ENCODE data around the gene CMAS. TPM values are rescaled to one million over a fixed set of nuclear protein-coding genes. Genes with fewer than 3 reads are reported as not detected.
"Not testable (repeated sequence)": the region's sequence is repeated elsewhere in the genome, so short reads cannot be mapped to it uniquely, and the experiment has no call there.

CMAS gene
- polyA plus RNA-seq, 4 donors: 70.2 to 215 (median 113) TPM

DNA sequence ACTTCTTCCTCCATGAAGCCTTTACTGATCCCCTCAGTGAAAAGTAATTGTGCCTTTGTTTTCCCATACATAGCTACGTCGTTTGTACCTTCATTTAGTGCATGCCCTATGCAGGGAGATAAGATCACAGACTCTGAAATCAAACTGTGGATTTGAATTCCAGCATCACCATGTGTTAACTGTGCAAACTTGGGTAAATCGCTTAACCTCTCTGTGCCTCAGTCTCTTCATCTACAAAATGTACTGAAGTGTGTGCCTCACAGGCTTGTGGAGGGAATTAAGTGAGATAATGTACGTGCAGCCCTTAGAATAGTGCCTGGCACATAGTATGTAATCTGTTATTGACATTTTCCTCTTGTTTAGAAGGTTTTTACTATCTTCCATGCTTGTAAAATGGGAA, 4.1 kb downstream of the CMAS start:
- no peak for DNase-seq
- H3K27me3 ChIP-seq (ENCODE audit: control insufficient read depth in 3 of 3, insufficient read depth in 3 of 3, low read length in 3 of 3): no peaks in the 10 kb centered on the region
- WGBS, 3 donors: 90 to 92% (median 91%) methylated on average over 4 of the region's 4 CpGs
- peaks cover 8 to 34% (median 11%) of the 10 kb centered on the region in 3 donors for H3K4me1 ChIP-seq (ENCODE audit: control insufficient read depth in 3 of 3, insufficient read depth in 2 of 3, low read depth in 1 of 3, low read length in 2 of 3)
- peaks cover 0 to 8% (median 3%) of the 10 kb centered on the region in 3 donors for H3K36me3 ChIP-seq (ENCODE audit: control insufficient read depth in 3 of 3, insufficient read depth in 2 of 3, low read depth in 1 of 3, low read length in 3 of 3)
- no peak overlapping the region for H3K4me3 ChIP-seq (ENCODE audit: low read depth in 1 of 3, low read length in 3 of 3)
- no peak for FAIRE-seq
- no peak overlapping the region for H3K27ac ChIP-seq (ENCODE audit: low read depth in 1 of 3, low read length in 2 of 3)
- no peaks in the 10 kb centered on the region for H3K9me3 ChIP-seq (ENCODE audit: control insufficient read depth in 2 of 2, insufficient read depth in 1 of 2, low read depth in 1 of 2, low read length in 1 of 2)

DNA sequence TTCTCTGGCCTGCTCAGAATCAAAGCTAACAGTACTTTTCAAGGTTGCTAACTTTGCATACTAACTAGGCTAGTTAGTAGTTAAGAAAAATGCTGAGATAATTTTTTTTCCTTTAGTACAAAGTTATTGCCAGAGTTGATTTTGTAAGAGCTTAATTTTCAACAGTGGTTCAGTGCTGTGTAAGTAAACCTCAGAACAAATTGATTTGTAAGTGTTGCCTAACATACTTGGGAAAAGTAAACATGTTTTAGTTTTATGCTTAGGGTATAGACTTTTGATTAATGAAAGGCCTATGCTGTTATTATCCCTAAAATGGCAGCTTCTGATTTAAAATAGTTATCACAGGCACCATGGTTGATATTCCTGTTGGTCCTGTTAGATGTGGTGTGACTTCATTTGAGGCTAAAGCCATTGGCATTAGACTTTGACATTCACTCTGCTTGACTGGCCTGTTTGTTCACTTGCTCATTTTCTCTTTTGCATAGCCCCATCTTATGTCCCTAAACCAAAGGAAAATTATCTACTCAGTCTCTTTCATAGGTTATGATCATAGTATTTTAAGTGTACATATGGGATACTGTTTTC, 5.2 kb downstream of the CMAS start:
- H3K27ac ChIP-seq (ENCODE audit: low read depth in 1 of 3, low read length in 2 of 3): no peak overlapping the region
- peaks cover 0 to 8% (median 3%) of the 10 kb centered on the region in 3 donors for H3K36me3 ChIP-seq (ENCODE audit: control insufficient read depth in 3 of 3, insufficient read depth in 2 of 3, low read depth in 1 of 3, low read length in 3 of 3)
- H3K4me3 ChIP-seq (ENCODE audit: low read depth in 1 of 3, low read length in 3 of 3): no peak overlapping the region
- H3K4me1 ChIP-seq (ENCODE audit: control insufficient read depth in 3 of 3, insufficient read depth in 2 of 3, low read depth in 1 of 3, low read length in 2 of 3): peaks cover 5 to 30% (median 8%) of the 10 kb centered on the region in 3 donors
- H3K27me3 ChIP-seq (ENCODE audit: control insufficient read depth in 3 of 3, insufficient read depth in 3 of 3, low read length in 3 of 3): no peaks in the 10 kb centered on the region
- no peak for FAIRE-seq
- DNase-seq: peak; percentile 38 to 44
- no peaks in the 10 kb centered on the region for H3K9me3 ChIP-seq (ENCODE audit: control insufficient read depth in 2 of 2, insufficient read depth in 1 of 2, low read depth in 1 of 2, low read length in 1 of 2)

DNA sequence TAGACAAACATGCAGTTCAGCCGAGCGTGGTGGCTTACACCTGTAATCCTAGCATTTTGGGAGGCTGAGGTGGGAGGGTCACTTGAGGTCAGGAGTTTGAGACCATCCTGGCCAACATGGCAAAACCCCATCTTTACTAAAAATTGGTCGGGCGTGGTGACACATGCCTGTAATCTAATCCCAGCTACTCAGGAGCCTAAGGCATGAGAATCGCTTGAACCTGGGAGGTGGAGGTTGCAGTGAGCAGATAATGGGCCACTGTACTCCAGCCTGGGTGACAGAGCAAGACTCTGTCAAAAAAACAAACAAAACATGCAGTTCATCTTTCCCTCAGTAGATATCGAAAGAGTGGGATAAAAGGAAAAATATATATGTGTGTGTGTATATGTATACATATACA, 7.0 kb downstream of the CMAS start:
- peaks cover 0 to 13% (median 11%) of the 10 kb centered on the region in 3 donors for H3K36me3 ChIP-seq (ENCODE audit: control insufficient read depth in 3 of 3, insufficient read depth in 2 of 3, low read depth in 1 of 3, low read length in 3 of 3)
- not testable (repeated sequence) for H3K27ac ChIP-seq (ENCODE audit: low read depth in 1 of 3, low read length in 2 of 3); H3K9me3 ChIP-seq (ENCODE audit: control insufficient read depth in 2 of 2, insufficient read depth in 1 of 2, low read depth in 1 of 2, low read length in 1 of 2); H3K4me3 ChIP-seq (ENCODE audit: low read depth in 1 of 3, low read length in 3 of 3); H3K27me3 ChIP-seq (ENCODE audit: control insufficient read depth in 3 of 3, insufficient read depth in 3 of 3, low read length in 3 of 3); FAIRE-seq; DNase-seq
- 89 to 96% (median 89%) methylated on average over 6 of the region's 6 CpGs for WGBS, 3 donors
- H3K4me1 ChIP-seq (ENCODE audit: control insufficient read depth in 3 of 3, insufficient read depth in 2 of 3, low read depth in 1 of 3, low read length in 2 of 3): peaks cover 5 to 25% (median 5%) of the 10 kb centered on the region in 3 donors

DNA sequence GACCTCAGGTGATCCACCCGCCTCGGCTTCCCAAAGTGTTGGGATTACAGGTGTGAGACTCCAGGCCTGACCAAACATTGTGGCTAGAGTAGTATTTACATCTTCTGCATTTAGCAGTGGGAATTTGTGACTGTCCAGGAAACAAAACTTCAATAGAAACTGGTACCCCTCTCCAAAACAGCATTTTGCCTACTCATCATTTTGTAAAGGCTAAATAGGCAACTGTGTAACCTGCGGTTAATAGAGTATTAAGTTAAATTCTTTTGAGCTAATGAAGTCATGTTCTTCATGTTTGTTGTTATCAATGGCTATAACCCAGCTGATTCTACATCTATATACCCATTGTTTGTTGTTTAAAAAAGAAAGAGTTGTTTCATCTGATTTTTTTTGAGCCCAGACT, 8.1 kb downstream of the CMAS start:
- Histone ChIP-seq H3K9me3 (ENCODE audit: control insufficient read depth in 2 of 2, insufficient read depth in 1 of 2, low read depth in 1 of 2, low read length in 1 of 2) (no peaks in the 10 kb centered on the region), H3K4me3 (ENCODE audit: low read depth in 1 of 3, low read length in 3 of 3) (no peak overlapping the region), H3K36me3 (ENCODE audit: control insufficient read depth in 3 of 3, insufficient read depth in 2 of 3, low read depth in 1 of 3, low read length in 3 of 3) (peaks cover 0 to 13% (median 11%) of the 10 kb centered on the region in 3 donors), H3K27me3 (ENCODE audit: control insufficient read depth in 3 of 3, insufficient read depth in 3 of 3, low read length in 3 of 3) (no peaks in the 10 kb centered on the region), H3K27ac (ENCODE audit: low read depth in 1 of 3, low read length in 2 of 3) (no peak overlapping the region), H3K4me1 (ENCODE audit: control insufficient read depth in 3 of 3, insufficient read depth in 2 of 3, low read depth in 1 of 3, low read length in 2 of 3) (peaks cover 5 to 13% (median 5%) of the 10 kb centered on the region in 3 donors)
- FAIRE-seq: no peak
- 91 to 99% (median 97%) methylated on average over 3 of the region's 3 CpGs for WGBS, 3 donors
- no peak for DNase-seq

DNA sequence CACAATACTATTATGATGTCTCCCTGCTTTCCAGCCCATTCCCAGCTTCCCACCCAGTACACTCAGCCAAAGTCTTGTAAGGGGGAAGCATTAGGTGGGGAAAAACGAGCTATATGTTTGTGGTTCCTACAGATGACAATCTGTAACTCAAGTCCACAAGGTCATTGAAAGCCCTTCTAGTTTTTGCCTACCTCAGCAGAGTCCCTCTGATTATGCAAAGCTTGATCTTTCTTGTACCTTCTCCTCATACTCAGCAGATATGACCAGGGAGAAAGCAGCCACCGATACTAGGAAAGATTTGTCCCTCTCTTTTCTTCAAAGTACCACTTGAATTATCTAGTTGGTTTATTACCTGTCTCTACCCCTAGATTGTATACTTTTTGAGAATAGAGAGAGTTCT, 10.6 kb downstream of the CMAS start:
- Histone ChIP-seq H3K27ac (ENCODE audit: low read depth in 1 of 3, low read length in 2 of 3) (peak overlapping the region in 1 of 3 donors; percentile 53), H3K4me1 (ENCODE audit: control insufficient read depth in 3 of 3, insufficient read depth in 2 of 3, low read depth in 1 of 3, low read length in 2 of 3) (no peaks in the 10 kb centered on the region), H3K9me3 (ENCODE audit: control insufficient read depth in 2 of 2, insufficient read depth in 1 of 2, low read depth in 1 of 2, low read length in 1 of 2) (no peaks in the 10 kb centered on the region), H3K36me3 (ENCODE audit: control insufficient read depth in 3 of 3, insufficient read depth in 2 of 3, low read depth in 1 of 3, low read length in 3 of 3) (peaks cover 3 to 11% (median 10%) of the 10 kb centered on the region in 3 donors), H3K4me3 (ENCODE audit: low read depth in 1 of 3, low read length in 3 of 3) (no peak overlapping the region), H3K27me3 (ENCODE audit: control insufficient read depth in 3 of 3, insufficient read depth in 3 of 3, low read length in 3 of 3) (no peaks in the 10 kb centered on the region)
- DNase-seq (no peak), FAIRE-seq (no peak)
- WGBS, 3 donors: 82 to 88% (median 86%) methylated on average over 2 of the region's 2 CpGs

DNA sequence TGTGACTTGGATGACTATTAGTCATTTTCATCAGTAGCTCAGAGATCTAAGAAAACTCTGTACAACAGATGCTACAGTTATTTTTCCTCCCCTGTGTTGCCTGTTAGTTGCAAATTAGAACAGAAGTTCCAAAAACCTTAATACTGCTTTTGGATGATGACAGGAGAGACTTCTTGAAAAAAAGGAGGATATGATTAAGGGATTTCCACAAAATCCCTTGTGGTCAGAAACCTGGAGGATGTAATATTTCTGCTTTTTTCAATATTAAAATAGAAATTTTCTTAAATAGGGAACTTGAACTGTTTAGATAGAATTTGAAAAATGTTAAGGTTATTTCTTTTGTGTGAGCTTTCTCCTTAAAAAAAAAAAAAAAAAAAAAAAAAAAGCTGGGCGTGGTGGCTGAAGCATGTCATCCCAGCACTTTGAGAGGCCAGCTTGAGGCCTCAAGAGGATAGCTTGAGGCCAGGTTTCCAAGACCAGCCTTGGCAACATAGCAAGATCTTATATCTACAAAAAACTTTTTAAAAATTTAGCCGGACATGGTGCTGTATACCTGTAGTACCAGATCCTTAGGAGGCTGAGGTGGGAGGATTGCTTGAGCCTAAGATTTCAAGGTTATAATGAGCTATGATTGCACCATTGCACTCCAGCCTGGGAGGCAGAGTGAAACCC, 14.1 kb downstream of the CMAS start:
- FAIRE-seq (no peak), DNase-seq (no peak)
- Histone ChIP-seq H3K27me3 (ENCODE audit: control insufficient read depth in 3 of 3, insufficient read depth in 3 of 3, low read length in 3 of 3) (no peaks in the 10 kb centered on the region), H3K9me3 (ENCODE audit: control insufficient read depth in 2 of 2, insufficient read depth in 1 of 2, low read depth in 1 of 2, low read length in 1 of 2) (no peaks in the 10 kb centered on the region), H3K4me3 (ENCODE audit: low read depth in 1 of 3, low read length in 3 of 3) (no peak overlapping the region), H3K27ac (ENCODE audit: low read depth in 1 of 3, low read length in 2 of 3) (no peak overlapping the region), H3K36me3 (ENCODE audit: control insufficient read depth in 3 of 3, insufficient read depth in 2 of 3, low read depth in 1 of 3, low read length in 3 of 3) (peaks cover 5 to 16% (median 10%) of the 10 kb centered on the region in 3 donors), H3K4me1 (ENCODE audit: control insufficient read depth in 3 of 3, insufficient read depth in 2 of 3, low read depth in 1 of 3, low read length in 2 of 3) (no peaks in the 10 kb centered on the region)
- WGBS, 3 donors: 75 to 98% (median 90%) methylated on average over 2 of the region's 2 CpGs

DNA sequence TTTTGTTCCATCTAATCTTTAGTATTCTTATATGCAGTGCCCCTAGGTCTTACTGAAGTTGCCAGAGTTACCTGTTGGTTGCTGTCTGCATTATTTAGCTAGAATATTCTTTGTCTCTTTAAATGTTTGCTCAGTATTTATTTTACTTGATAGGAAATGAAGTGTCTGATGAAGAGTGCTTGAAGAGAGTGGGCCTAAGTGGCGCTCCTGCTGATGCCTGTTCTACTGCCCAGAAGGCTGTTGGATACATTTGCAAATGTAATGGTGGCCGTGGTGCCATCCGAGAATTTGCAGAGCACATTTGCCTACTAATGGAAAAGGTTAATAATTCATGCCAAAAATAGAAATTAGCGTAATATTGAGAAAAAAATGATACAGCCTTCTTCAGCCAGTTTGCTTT, 18.9 kb downstream of the CMAS start:
- peaks cover 2 to 7% (median 5%) of the 10 kb centered on the region in 3 donors for H3K36me3 ChIP-seq (ENCODE audit: control insufficient read depth in 3 of 3, insufficient read depth in 2 of 3, low read depth in 1 of 3, low read length in 3 of 3)
- WGBS, 3 donors: 94 to 98% (median 97%) methylated on average over 4 of the region's 4 CpGs
- FAIRE-seq: no peak

DNA sequence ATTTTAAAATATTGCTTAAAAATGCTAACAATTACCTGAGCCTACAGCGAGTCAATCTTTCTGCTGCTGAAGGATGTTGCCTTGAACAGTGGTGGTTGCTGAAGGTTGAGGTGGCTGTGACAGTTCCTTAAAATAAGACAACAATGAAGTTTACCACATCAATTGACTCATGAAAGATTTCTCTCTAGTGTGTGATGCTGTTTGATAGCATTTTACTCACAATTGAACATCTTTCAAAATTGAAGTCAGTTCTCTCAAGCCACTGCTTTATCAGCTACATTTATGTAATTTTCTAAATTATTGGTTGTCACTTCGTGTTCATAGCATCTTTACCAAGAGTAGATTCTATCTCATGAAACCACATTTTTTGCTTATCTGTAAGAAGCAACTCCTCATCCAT, 20.3 kb downstream of the CMAS start:
- Histone ChIP-seq H3K27ac (ENCODE audit: low read depth in 1 of 3, low read length in 2 of 3) (no peak overlapping the region), H3K36me3 (ENCODE audit: control insufficient read depth in 3 of 3, insufficient read depth in 2 of 3, low read depth in 1 of 3, low read length in 3 of 3) (peaks cover 2 to 7% (median 5%) of the 10 kb centered on the region in 3 donors), H3K27me3 (ENCODE audit: control insufficient read depth in 3 of 3, insufficient read depth in 3 of 3, low read length in 3 of 3) (no peaks in the 10 kb centered on the region), H3K9me3 (ENCODE audit: control insufficient read depth in 2 of 2, insufficient read depth in 1 of 2, low read depth in 1 of 2, low read length in 1 of 2) (no peaks in the 10 kb centered on the region), H3K4me3 (ENCODE audit: low read depth in 1 of 3, low read length in 3 of 3) (no peak overlapping the region), H3K4me1 (ENCODE audit: control insufficient read depth in 3 of 3, insufficient read depth in 2 of 3, low read depth in 1 of 3, low read length in 2 of 3) (peaks cover 0 to 8% (median 0%) of the 10 kb centered on the region in 3 donors)
- no peak for DNase-seq
- no peak for FAIRE-seq
- WGBS, 3 donors: 85 to 92% (median 89%) methylated on average over 2 of the region's 2 CpGs

More for the DNA sequence above, 18.9 kb downstream of the CMAS start:
- Histone ChIP-seq H3K27me3 (ENCODE audit: control insufficient read depth in 3 of 3, insufficient read depth in 3 of 3, low read length in 3 of 3) (no peaks in the 10 kb centered on the region), H3K9me3 (ENCODE audit: control insufficient read depth in 2 of 2, insufficient read depth in 1 of 2, low read depth in 1 of 2, low read length in 1 of 2) (no peaks in the 10 kb centered on the region), H3K27ac (ENCODE audit: low read depth in 1 of 3, low read length in 2 of 3) (no peak overlapping the region), H3K4me3 (ENCODE audit: low read depth in 1 of 3, low read length in 3 of 3) (no peak overlapping the region), H3K4me1 (ENCODE audit: control insufficient read depth in 3 of 3, insufficient read depth in 2 of 3, low read depth in 1 of 3, low read length in 2 of 3) (peaks cover 0 to 5% (median 0%) of the 10 kb centered on the region in 3 donors)
- no peak for DNase-seq

Measured in small intestine (tissue), 7 donors.